ENCODE results near the gene CDC5L.

DNA sequence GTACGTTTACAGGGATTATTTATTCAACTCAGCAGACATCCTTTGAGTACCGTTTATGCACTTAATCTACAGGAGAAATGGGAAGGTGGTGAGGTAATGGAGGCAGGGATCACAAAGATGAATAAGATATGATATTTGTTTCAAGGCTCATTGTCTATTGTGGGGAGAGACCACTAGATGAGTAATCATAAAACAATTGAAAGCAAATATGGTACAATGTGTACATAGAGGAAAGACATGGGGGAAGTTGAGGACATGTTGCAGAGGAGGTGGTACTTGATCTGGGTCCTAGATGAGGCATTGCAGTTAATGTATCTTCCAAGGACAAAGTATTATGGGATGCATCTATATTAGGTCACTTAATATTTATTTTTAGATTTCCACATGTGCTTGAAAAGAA lies 13.7 kb upstream of the CDC5L start:
- TF ChIP-seq, protein P1, sequence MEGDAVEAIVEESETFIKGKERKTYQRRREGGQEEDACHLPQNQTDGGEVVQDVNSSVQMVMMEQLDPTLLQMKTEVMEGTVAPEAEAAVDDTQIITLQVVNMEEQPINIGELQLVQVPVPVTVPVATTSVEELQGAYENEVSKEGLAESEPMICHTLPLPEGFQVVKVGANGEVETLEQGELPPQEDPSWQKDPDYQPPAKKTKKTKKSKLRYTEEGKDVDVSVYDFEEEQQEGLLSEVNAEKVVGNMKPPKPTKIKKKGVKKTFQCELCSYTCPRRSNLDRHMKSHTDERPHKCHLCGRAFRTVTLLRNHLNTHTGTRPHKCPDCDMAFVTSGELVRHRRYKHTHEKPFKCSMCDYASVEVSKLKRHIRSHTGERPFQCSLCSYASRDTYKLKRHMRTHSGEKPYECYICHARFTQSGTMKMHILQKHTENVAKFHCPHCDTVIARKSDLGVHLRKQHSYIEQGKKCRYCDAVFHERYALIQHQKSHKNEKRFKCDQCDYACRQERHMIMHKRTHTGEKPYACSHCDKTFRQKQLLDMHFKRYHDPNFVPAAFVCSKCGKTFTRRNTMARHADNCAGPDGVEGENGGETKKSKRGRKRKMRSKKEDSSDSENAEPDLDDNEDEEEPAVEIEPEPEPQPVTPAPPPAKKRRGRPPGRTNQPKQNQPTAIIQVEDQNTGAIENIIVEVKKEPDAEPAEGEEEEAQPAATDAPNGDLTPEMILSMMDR (IDR thresholded peaks at IDR 0.05): no peak
- no peak for TF ChIP-seq POLR2A (IDR thresholded peaks at IDR 0.05)

Measured in heart left ventricle (tissue), 13 donors.